ENCODE data around the gene BEST4. TPM values are rescaled to one million over a fixed set of nuclear protein-coding genes. Genes with fewer than 3 reads are reported as not detected.

The BEST4 gene
- total RNA-seq, 5 donors from 2014 or later (not counting 1 experiment from before 2014, with no cell fraction given): 0.75 to 2.4 (median 1.6) TPM

GRCh38 chr1:44806025-44806703, 18.2 kb upstream of the BEST4 start:
- ATAC-seq (replicated peaks in 1 of 4) (no peak), DNase-seq (peak in 1 of 35 experiments; percentile 42)
- Mint-ChIP-seq H3K4me1 (peaks cover 82 to 87% (median 84%) of the 10 kb centered on the region in 3 donors), H3K4me3 (peak overlapping the region in 2 of 3 donors; percentile 2 to 83), H3K36me3 (peaks cover 39% of the 10 kb centered on the region), H3K9me3 (no peaks in the 10 kb centered on the region), H3K27ac (peak overlapping the region; percentile 99), H3K27me3 (no peaks in the 10 kb centered on the region)
- Histone ChIP-seq H3K9me3 (no peaks in the 10 kb centered on the region), H3K36me3 (ENCODE audit: control insufficient read depth in 2 of 2, extremely low read depth in 1 of 2, insufficient read depth in 1 of 2, low read length in 1 of 2) (peaks cover 16 to 50% of the 10 kb centered on the region in 2 donors), H3K27me3 (replicated peaks in 1 of 2; ENCODE audit: control insufficient read depth in 2 of 2, extremely low read depth in 1 of 2, insufficient read depth in 2 of 2, low read length in 1 of 2) (no peaks in the 10 kb centered on the region), H3K27ac (ENCODE audit: low read length) (peak overlapping the region; percentile 98), H3K4me1 (ENCODE audit: control insufficient read depth in 1 of 2, extremely low read depth in 1 of 2, insufficient read depth in 2 of 2, low read length in 2 of 2) (peaks cover 62 to 91% of the 10 kb centered on the region in 2 experiments), H3K4me3 (ENCODE audit: control insufficient read depth in 1 of 2, extremely low read depth in 1 of 2, low read length in 1 of 2) (no peak overlapping the region)
- CTCF ChIA-PET: no interaction called here
- 98% methylated on average over 64 of the region's 70 CpGs for WGBS (ENCODE audit: insufficient coverage)
- POLR2A ChIA-PET: interaction anchor here (0.5 to 3.9 kb wide), 4 partner anchors 12 to 168 kb away, joined by 3 to 35 read pairs (median 5); no protein-coding TSS in a partner anchor

GRCh38 chr1:44805311-44806024, 17.5 kb upstream of the BEST4 start:
- Histone ChIP-seq H3K4me3 (ENCODE audit: control insufficient read depth in 1 of 2, extremely low read depth in 1 of 2, low read length in 1 of 2) (no peak overlapping the region), H3K27me3 (replicated peaks in 1 of 2; ENCODE audit: control insufficient read depth in 2 of 2, extremely low read depth in 1 of 2, insufficient read depth in 2 of 2, low read length in 1 of 2) (no peaks in the 10 kb centered on the region), H3K4me1 (ENCODE audit: control insufficient read depth in 1 of 2, extremely low read depth in 1 of 2, insufficient read depth in 2 of 2, low read length in 2 of 2) (peaks cover 55 to 84% of the 10 kb centered on the region in 2 experiments), H3K27ac (ENCODE audit: low read length) (no peak overlapping the region), H3K36me3 (ENCODE audit: control insufficient read depth in 2 of 2, extremely low read depth in 1 of 2, insufficient read depth in 1 of 2, low read length in 1 of 2) (peaks cover 16 to 50% of the 10 kb centered on the region in 2 donors), H3K9me3 (no peaks in the 10 kb centered on the region)
- ChIA-PET POLR2A (interaction anchor here in 1 of 2 donors (0.8 to 0.9 kb wide), 2 partner anchors 8 to 13 kb away, joined by 3 read pairs; no protein-coding TSS in a partner anchor), CTCF (interaction anchor here in 1 of 2 donors (0.7 to 0.8 kb wide), 2 partner anchors 15 to 20 kb away, joined by 3 read pairs; no protein-coding TSS in a partner anchor)
- WGBS (ENCODE audit: insufficient coverage): 92% methylated on average over 16 of the region's 20 CpGs
- Mint-ChIP-seq H3K27ac (peak overlapping the region; percentile 92 to 93), H3K9me3 (no peaks in the 10 kb centered on the region), H3K4me1 (peaks cover 77 to 82% (median 82%) of the 10 kb centered on the region in 3 donors), H3K4me3 (peak overlapping the region in 2 of 3 donors; percentile 22 to 83), H3K36me3 (peaks cover 42% of the 10 kb centered on the region), H3K27me3 (no peaks in the 10 kb centered on the region)
- DNase-seq (no peak), ATAC-seq (replicated peaks in 1 of 4) (no peak)

GRCh38 chr1:44803312-44804095, 15.5 kb upstream of the BEST4 start:
- peak overlapping the region; percentile 83 to 98 (median 92) for H3K4me3 Mint-ChIP-seq
- H3K9me3 Mint-ChIP-seq: no peaks in the 10 kb centered on the region
- H3K9me3 ChIP-seq: no peaks in the 10 kb centered on the region
- CTCF ChIA-PET: no interaction called here
- no peak for DNase-seq
- no peak for ATAC-seq (replicated peaks in 1 of 4)
- H3K4me3 ChIP-seq (ENCODE audit: control insufficient read depth in 1 of 2, extremely low read depth in 1 of 2, low read length in 1 of 2): no peak overlapping the region
- no peaks in the 10 kb centered on the region for H3K27me3 ChIP-seq (replicated peaks in 1 of 2; ENCODE audit: control insufficient read depth in 2 of 2, extremely low read depth in 1 of 2, insufficient read depth in 2 of 2, low read length in 1 of 2)
- no peaks in the 10 kb centered on the region for H3K27me3 Mint-ChIP-seq
- peaks cover 62 to 78% (median 71%) of the 10 kb centered on the region in 3 donors for H3K4me1 Mint-ChIP-seq
- H3K27ac ChIP-seq (ENCODE audit: low read length): peak overlapping the region; percentile 63
- 92% methylated on average over 7 of the region's 13 CpGs for WGBS (ENCODE audit: insufficient coverage)
- H3K36me3 ChIP-seq (ENCODE audit: control insufficient read depth in 2 of 2, extremely low read depth in 1 of 2, insufficient read depth in 1 of 2, low read length in 1 of 2): peaks cover 16 to 50% of the 10 kb centered on the region in 2 donors
- peaks cover 42% of the 10 kb centered on the region for H3K36me3 Mint-ChIP-seq
- H3K4me1 ChIP-seq (ENCODE audit: control insufficient read depth in 1 of 2, extremely low read depth in 1 of 2, insufficient read depth in 2 of 2, low read length in 2 of 2): peaks cover 36 to 74% of the 10 kb centered on the region in 2 experiments
- POLR2A ChIA-PET: no interaction called here
- peak overlapping the region; percentile 92 to 93 for H3K27ac Mint-ChIP-seq

- H3K9me3 Mint-ChIP-seq: no peaks in the 10 kb centered on the region
- WGBS (ENCODE audit: insufficient coverage): 94% methylated on average over 8 of the region's 9 CpGs
- H3K27ac Mint-ChIP-seq: peak overlapping the region; percentile 92 to 93
- H3K36me3 Mint-ChIP-seq: peaks cover 42% of the 10 kb centered on the region
- no peak for DNase-seq
- peak overlapping the region; percentile 83 to 98 (median 92) for H3K4me3 Mint-ChIP-seq
- POLR2A ChIA-PET: interaction anchor here in 1 of 2 donors (3.5 kb wide), 1 partner anchor 15 kb away, joined by 40 read pairs; no protein-coding TSS in a partner anchor
- H3K27me3 Mint-ChIP-seq: no peaks in the 10 kb centered on the region
- H3K4me3 ChIP-seq (ENCODE audit: control insufficient read depth in 1 of 2, extremely low read depth in 1 of 2, low read length in 1 of 2): no peak overlapping the region
- ATAC-seq (replicated peaks in 1 of 4): no peak
- peaks cover 32 to 69% of the 10 kb centered on the region in 2 experiments for H3K4me1 ChIP-seq (ENCODE audit: control insufficient read depth in 1 of 2, extremely low read depth in 1 of 2, insufficient read depth in 2 of 2, low read length in 2 of 2)
- peak overlapping the region; percentile 63 for H3K27ac ChIP-seq (ENCODE audit: low read length)
- H3K27me3 ChIP-seq (replicated peaks in 1 of 2; ENCODE audit: control insufficient read depth in 2 of 2, extremely low read depth in 1 of 2, insufficient read depth in 2 of 2, low read length in 1 of 2): no peaks in the 10 kb centered on the region
- H3K36me3 ChIP-seq (ENCODE audit: control insufficient read depth in 2 of 2, extremely low read depth in 1 of 2, insufficient read depth in 1 of 2, low read length in 1 of 2): peaks cover 16 to 50% of the 10 kb centered on the region in 2 donors
- CTCF ChIA-PET: no interaction called here
- H3K4me1 Mint-ChIP-seq: peaks cover 57 to 76% (median 66%) of the 10 kb centered on the region in 3 donors
- no peaks in the 10 kb centered on the region for H3K9me3 ChIP-seq
Observed at GRCh38 chr1:44803062-44803311, 15.0 kb upstream of the BEST4 start.

GRCh38 chr1:44802306-44803061, 14.5 kb upstream of the BEST4 start:
- DNase-seq (no peak), ATAC-seq (replicated peaks in 1 of 4) (no peak)
- Histone ChIP-seq H3K27me3 (replicated peaks in 1 of 2; ENCODE audit: control insufficient read depth in 2 of 2, extremely low read depth in 1 of 2, insufficient read depth in 2 of 2, low read length in 1 of 2) (no peaks in the 10 kb centered on the region), H3K27ac (ENCODE audit: low read length) (peak overlapping the region; percentile 63), H3K4me3 (ENCODE audit: control insufficient read depth in 1 of 2, extremely low read depth in 1 of 2, low read length in 1 of 2) (peak overlapping the region; percentile 71 to 97), H3K4me1 (ENCODE audit: control insufficient read depth in 1 of 2, extremely low read depth in 1 of 2, insufficient read depth in 2 of 2, low read length in 2 of 2) (peaks cover 27 to 64% of the 10 kb centered on the region in 2 experiments), H3K36me3 (ENCODE audit: control insufficient read depth in 2 of 2, extremely low read depth in 1 of 2, insufficient read depth in 1 of 2, low read length in 1 of 2) (peaks cover 16 to 50% of the 10 kb centered on the region in 2 donors), H3K9me3 (no peaks in the 10 kb centered on the region)
- Mint-ChIP-seq H3K4me3 (peak overlapping the region; percentile 83 to 98 (median 92)), H3K4me1 (peaks cover 52 to 71% (median 61%) of the 10 kb centered on the region in 3 donors), H3K27me3 (no peaks in the 10 kb centered on the region), H3K27ac (peak overlapping the region; percentile 92 to 93), H3K36me3 (peaks cover 42% of the 10 kb centered on the region), H3K9me3 (no peaks in the 10 kb centered on the region)
- POLR2A ChIA-PET: interaction anchor here in 1 of 2 donors (3.5 kb wide), 1 partner anchor 16 kb away, joined by 40 read pairs; no protein-coding TSS in a partner anchor
- CTCF ChIA-PET: interaction anchor here in 1 of 2 donors (0.6 kb wide), 1 partner anchor 501 kb away, joined by 5 read pairs; no protein-coding TSS in a partner anchor
- WGBS (ENCODE audit: insufficient coverage): 60% methylated on average over 8 of the region's 13 CpGs

All from T-cell (primary cell).